K562 (cell line): ENCODE measurements around the gene GASK1A. TPM values are rescaled to one million over a fixed set of nuclear protein-coding genes. Genes with fewer than 3 reads are reported as not detected.

ENCODE experiments used
- ATAC-seq: fragments of 200-7000 bp; cut with Tn5 transposase; 3 replicates; pipeline ENCODE4 v1.9.1; 2020; ENCODE audit warnings: moderate library complexity
- BruUV-seq: library from RNA; stranded (reverse); fragments of 400-500 nt; replicated peaks from 2 replicates; lab custom pipeline; 2021; lab: Mats Ljungman, UMichigan
- CTCF ChIA-PET: fragments of 300-600 bp; formaldehyde crosslinking; extraction: SDS; loops from one replicate; lab custom pipeline; 2021; ENCODE audit warnings: low intra/inter-chr PET ratio; lab: Yijun Ruan, JAX
- POLR2A ChIA-PET: fragments of 300-600, 350-650 bp; sonication (Branson Sonifier 250); formaldehyde crosslinking; extraction: SDS; loops from one replicate; lab custom pipeline; 2021; ENCODE audit warnings: antibody characterized with exemption, inconsistent platforms; lab: Yijun Ruan, JAX
- DNase-seq, 4 experiments: peaks; one replicate each; pipeline versions ENCODE4 v3.0.0 to v3.0.0-alpha.2; 2011 to 2018; ENCODE audit warnings: low spot score in 3 of 4, mixed read lengths in 3 of 4; ENCODE audit errors: extremely low read depth in 1 of 4
- FAIRE-seq: peaks from 2 replicates; lab custom pipeline; 2011; peaks lifted over from hg19 to GRCh38; lab: Jason Lieb, UNC
- H2AFZ ChIP-seq: 2 replicates; pipeline ENCODE4 v1.6.0; 2011; ENCODE audit warnings: low read depth, low read length, control low read depth, inconsistent platforms
- H3K27ac ChIP-seq: fragments of 200-600 bp; 3 replicates; pipeline ENCODE4 v1.8.0; 2011; ENCODE audit warnings: low read depth, mild to moderate bottlenecking, control low read depth, inconsistent platforms, low read length, moderate library complexity, mixed read lengths; ENCODE audit errors: extremely low read depth
- H3K27me3 ChIP-seq, 2 experiments: fragments of 300-600 bp in 1 of 2; 2 replicates in 1 of 2; 3 replicates in 1 of 2; pipeline versions ENCODE4 v1.6.0 to v1.8.0; 2011; ENCODE audit warnings: inconsistent platforms in 2 of 2, low read length in 2 of 2, mild to moderate bottlenecking in 1 of 2, mixed read lengths in 1 of 2, moderate library complexity in 1 of 2; ENCODE audit not compliant: control insufficient read depth in 2 of 2, insufficient read depth in 2 of 2
- H3K36me3 ChIP-seq: fragments of 300-600 bp; 3 replicates; pipeline ENCODE4 v1.8.0; 2011; ENCODE audit warnings: mild to moderate bottlenecking, low read length, inconsistent platforms; ENCODE audit not compliant: control insufficient read depth, insufficient read depth
- H3K4me1 ChIP-seq, 2 experiments: fragments of 200-600 bp in 1 of 2; replicated peaks in 1 of 2; 2 replicates in 1 of 2; 3 replicates in 1 of 2; pipeline versions ENCODE4 v1.5.1 to v1.8.0; 2011; ENCODE audit warnings: inconsistent platforms in 2 of 2, low read length in 2 of 2, mild to moderate bottlenecking in 1 of 2, mixed read lengths in 1 of 2, moderate library complexity in 1 of 2; ENCODE audit not compliant: control insufficient read depth in 2 of 2, insufficient read depth in 2 of 2
- H3K4me2 ChIP-seq: 2 replicates; pipeline ENCODE4 v1.6.1; 2011; ENCODE audit warnings: low read length, control low read depth, inconsistent platforms, mixed read lengths; ENCODE audit not compliant: insufficient read depth
- H3K4me3 ChIP-seq: fragments of 200-600 bp; sonication (generic), shearing (Covaris generic); 2 replicates; pipeline ENCODE4 v1.5.1; 2016; ENCODE audit warnings: control low read depth, inconsistent platforms
- H3K79me2 ChIP-seq: fragments of 200-600 bp; 3 replicates; pipeline ENCODE4 v1.8.0; 2011; ENCODE audit warnings: low read length, inconsistent platforms; ENCODE audit not compliant: control insufficient read depth, insufficient read depth
- H3K9ac ChIP-seq, 2 experiments: 2 replicates each; pipeline versions ENCODE4 v1.6.0 to v1.6.1; 2011; ENCODE audit warnings: low read depth in 2 of 2, low read length in 2 of 2, control low read depth in 1 of 2, inconsistent platforms in 1 of 2, mild to moderate bottlenecking in 1 of 2, mixed read lengths in 1 of 2; ENCODE audit not compliant: insufficient read depth in 1 of 2
- H3K9me1 ChIP-seq: one replicate; pipeline ENCODE4 v1.6.0; 2011; ENCODE audit warnings: inconsistent platforms, mild to moderate bottlenecking, low read length, moderate library complexity; ENCODE audit not compliant: control insufficient read depth, insufficient read depth
- H3K9me3 ChIP-seq: replicated peaks from 2 replicates; pipeline ENCODE4 v1.5.1; 2011; ENCODE audit warnings: low read depth, low read length, inconsistent platforms; ENCODE audit not compliant: control insufficient read depth, insufficient read depth
- H4K20me1 ChIP-seq: replicated peaks from 2 replicates; pipeline ENCODE4 v1.6.1; 2011; ENCODE audit warnings: low read length, inconsistent platforms, mixed read lengths; ENCODE audit not compliant: control insufficient read depth, insufficient read depth
- GABPA ChIP-seq: fragments of 200-800 bp; sonication (Bioruptor generic); conservative IDR thresholded peaks from 2 replicates; pipeline ENCODE4 v1.6.1; 2016; ENCODE audit warnings: low read depth, missing genetic modification characterization, missing compliant biosample characterization
- HNRNPUL1 ChIP-seq: fragments of 200-400 bp; formaldehyde crosslinking; IDR thresholded peaks from 2 replicates; pipeline ENCODE4 v1.6.1; 2017; ENCODE audit warnings: low read length
- KAT7 ChIP-seq: sonication (generic); formaldehyde crosslinking; IDR thresholded peaks from 2 replicates; pipeline ENCODE4 v1.8.0; 2022; ENCODE audit warnings: missing genetic modification reagents, mild to moderate bottlenecking, borderline replicate concordance
- SIX5 ChIP-seq, 2 experiments: IDR thresholded peaks; 2 replicates each; pipeline ENCODE4 v1.6.1; 2011; ENCODE audit warnings: low read length in 2 of 2, borderline replicate concordance in 1 of 2, low read depth in 1 of 2, mild to moderate bottlenecking in 1 of 2, moderate library complexity in 1 of 2; ENCODE audit not compliant: insufficient read depth in 1 of 2
- TCF7L2 ChIP-seq: fragments of 150-350 bp; IDR thresholded peaks from 2 replicates; pipeline ENCODE4 v1.6.1; 2016; ENCODE audit warnings: low read depth, mild to moderate bottlenecking, low read length, moderate library complexity
- USF2 ChIP-seq: sonication (generic); formaldehyde crosslinking; IDR thresholded peaks from 2 replicates; pipeline ENCODE4 v1.5.0; 2020; ENCODE audit warnings: missing genetic modification reagents
- ZFP1 ChIP-seq: fragments of 450-650 bp; formaldehyde crosslinking; IDR thresholded peaks from 2 replicates; pipeline ENCODE4 v1.4.0; 2020; ENCODE audit warnings: mild to moderate bottlenecking, mixed read lengths
- ZNF511 ChIP-seq: sonication (generic); formaldehyde crosslinking; IDR thresholded peaks from 2 replicates; pipeline ENCODE4 v1.8.0; 2022; ENCODE audit warnings: mild to moderate bottlenecking, missing genetic modification reagents
- ZNF764 ChIP-seq: fragments of 250-450 bp; sonication (Bioruptor Pico); IDR thresholded peaks from 2 replicates; pipeline ENCODE4 v1.4.0; 2020; ENCODE audit warnings: low read depth, mild to moderate bottlenecking, moderate library complexity
- WGBS: fragments of 100-300 bp; shearing (Covaris generic); methylation state at CpG from one replicate; pipeline ENCODE4 v1.1.6; 2016; ENCODE audit warnings: low coverage, mixed read lengths; ENCODE audit not compliant: insufficient coverage; ENCODE audit errors: missing lambda C conversion rate; 5-methylcytosine and 5-hydroxymethylcytosine counted together
- in situ Hi-C: fragments of 300-500 bp; cut with MboI; formaldehyde crosslinking; loops from 4 replicates; pipeline ENCODE4 v1.15.0; 2018; ENCODE audit warnings: inconsistent platforms, mixed read lengths
- intact Hi-C: fragments of 100-400 bp; cut with micrococcal nuclease; formaldehyde crosslinking; loops from 2 replicates; pipeline ENCODE4 v1.14.2; 2022
- polyA plus RNA-seq, 8 experiments: library from polyadenylated mRNA; depleted of rRNA in 4 of 8; stranded (reverse) in 5 of 8; unstranded in 3 of 8; fragments of >200 nt; fragmentation: Nextera tagmentation in 2 of 8; fragmentation: Illumina TruSeq in 1 of 8; extraction: Ambion mirVana in 2 of 8; extraction: Trizol in 1 of 8; gene quantifications; 2 replicates each; pipeline versions ENCODE4 v1.2.1 to v1.2.3, GENCODE V29; 2011 to 2014; ENCODE audit warnings: inconsistent platforms in 1 of 8, missing spikeins in 1 of 8
- total RNA-seq, 7 experiments: library from RNA; depleted of rRNA in 6 of 7; stranded (reverse); fragments of >200 nt in 6 of 7; fragmentation: Illumina TruSeq in 2 of 7; extraction: Trizol in 2 of 7; gene quantifications; 2 replicates each; pipeline versions ENCODE4 v1.2.1 to v1.2.3, GENCODE V29; 2011 to 2021; ENCODE audit warnings: low replicate concordance in 1 of 7

The GASK1A gene
- total and polyA plus RNA-seq, 9 of the 15 experiments (the other 6 are each of a cell fraction or from before 2014, with no cell fraction given), result 0.04 to 0.11 (median 0.05) TPM; not detected in 5

GRCh38 chr3:42996021-42996420 lies 16.9 kb downstream of the GASK1A start:
- no peaks in the 10 kb centered on the region for H4K20me1 ChIP-seq
- intact Hi-C loops (no loop called here), in situ Hi-C loops (no loop called here)
- no peak overlapping the region for H3K9ac ChIP-seq
- no TSS peak for BruUV-seq
- FAIRE-seq (no peak), ATAC-seq (no peak), DNase-seq (no peak)
- ChIA-PET CTCF (no interaction called here), POLR2A (interaction anchor here (1.0 kb wide), 1 partner anchor 10 kb away, joined by 4 read pairs; no protein-coding TSS in a partner anchor)
- WGBS, result 3% methylated on average over 4 of the region's 4 CpGs
- H3K4me2 ChIP-seq, result no peak overlapping the region
- no peaks in the 10 kb centered on the region for H3K9me1 ChIP-seq
- H2AFZ ChIP-seq, result no peak overlapping the region
- no peak overlapping the region for H3K27ac ChIP-seq
- H3K4me3 ChIP-seq, result no peak overlapping the region
- no peaks in the 10 kb centered on the region for H3K79me2 ChIP-seq
- no peaks in the 10 kb centered on the region for H3K36me3 ChIP-seq
- no peaks in the 10 kb centered on the region for H3K4me1 ChIP-seq
- no peak for TF ChIP-seq TCF7L2
- no peak for TF ChIP-seq ZNF511 (CRISPR knock-in tag)
- TF ChIP-seq ZFP1 (CRISPR knock-in tag), result no peak
- TF ChIP-seq KAT7, result no peak
- TF ChIP-seq GABPA, result no peak
- no peak for TF ChIP-seq HNRNPUL1
- TF ChIP-seq ZNF764, result no peak
- no peak for TF ChIP-seq SIX5 (IDR thresholded peaks at IDR 0.05; ENCODE audit: borderline replicate concordance in 1 of 2, insufficient read depth in 1 of 2, low read depth in 1 of 2, low read length in 2 of 2)
- no peak for TF ChIP-seq USF2 (CRISPR knock-in tag)
- H3K9me3 ChIP-seq, result no peaks in the 10 kb centered on the region
- peaks cover 28 to 64% of the 10 kb centered on the region in 2 experiments for H3K27me3 ChIP-seq
